Adrenal gland (tissue), 5 donors: ENCODE measurements around the gene AOPEP.

ENCODE experiments used
- CTCF ChIP-seq, 6 experiments: fragments of 450-650 bp in 4 of 6; fragments of 200-600 bp in 2 of 6; sonication (generic) in 1 of 6; IDR thresholded peaks; 1 replicate in 5 of 6; 2 replicates in 1 of 6; pipeline versions ENCODE4 v1.5.1 to v1.8.0; 2016 to 2021; ENCODE audit warnings: antibody characterized with exemption in 6 of 6, mild to moderate bottlenecking in 2 of 6, moderate library complexity in 1 of 6
- POLR2A ChIP-seq, 2 donors: fragments of 450-650 bp; IDR thresholded peaks; one replicate each; pipeline ENCODE4 v1.6.1; 2017; ENCODE audit warnings: antibody characterized with exemption in 2 of 2, mild to moderate bottlenecking in 2 of 2, moderate library complexity in 1 of 2
- donor health status: DM: no; HTN: no; CAD: no.

DNA sequence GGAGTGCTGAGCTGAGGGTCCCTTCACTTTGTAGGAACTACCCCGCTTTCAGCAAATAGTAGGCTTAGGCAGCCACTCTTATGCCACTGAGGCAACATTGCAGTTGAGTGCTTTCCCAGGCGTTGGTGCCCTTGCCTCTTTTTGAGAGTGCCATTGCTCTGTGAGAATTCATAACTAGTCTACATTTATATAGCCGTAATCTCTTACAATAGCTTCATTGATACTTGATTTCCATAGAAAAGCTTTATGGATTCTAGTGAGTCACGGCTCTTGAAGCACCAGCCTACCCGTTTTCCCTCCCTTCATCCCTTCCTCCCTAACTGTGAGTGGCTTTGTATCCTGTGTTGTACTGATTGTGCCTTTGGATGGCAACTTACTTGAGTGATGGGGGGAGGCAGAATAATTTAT is 283.9 kb downstream of the AOPEP start:
- TF ChIP-seq CTCF (IDR thresholded peaks at IDR 0.05) (no peak), POLR2A (IDR thresholded peaks at IDR 0.05) (no peak)
